Head of caudate nucleus (tissue), 42 donors: Measurements from ENCODE around the gene C1orf74.
A peak's percentile ranks its signal among the peaks of the same experiment; 100 is the strongest.

Source experiments
- DNase-seq, 42 donors: peaks; one replicate each; pipeline versions ENCODE4 v3.0.0 to v3.0.0-alpha.2; 2020 to 2021; ENCODE audit warnings: mixed read lengths in 7 of 42
- intact Hi-C: fragments of 100-400 bp; cut with DNase I; formaldehyde crosslinking; loops from one replicate; pipeline ENCODE4 v1.15.0; 2022

Gene C1orf74

DNA sequence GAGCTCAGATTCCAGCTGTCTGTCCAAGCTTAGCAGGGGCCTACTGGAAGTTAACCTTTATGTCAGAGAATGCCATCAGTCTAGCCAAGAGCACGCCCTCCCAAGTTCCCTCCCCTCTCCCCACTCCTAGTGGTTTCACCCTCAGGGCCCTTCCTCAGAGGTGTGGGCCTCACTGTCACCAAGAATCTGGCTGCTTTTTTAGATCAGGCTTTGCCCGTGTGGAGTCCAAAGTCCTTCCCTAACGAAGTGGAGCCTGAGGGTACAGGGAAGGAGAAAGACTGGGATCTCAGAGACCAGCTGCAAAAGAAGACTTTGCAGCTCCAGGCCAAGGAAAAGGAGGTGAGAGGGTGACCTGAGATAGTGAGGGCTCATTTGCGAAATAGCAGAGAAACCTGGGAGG lies 4.1 kb downstream of the C1orf74 start:
- DNase-seq: no peak

DNA sequence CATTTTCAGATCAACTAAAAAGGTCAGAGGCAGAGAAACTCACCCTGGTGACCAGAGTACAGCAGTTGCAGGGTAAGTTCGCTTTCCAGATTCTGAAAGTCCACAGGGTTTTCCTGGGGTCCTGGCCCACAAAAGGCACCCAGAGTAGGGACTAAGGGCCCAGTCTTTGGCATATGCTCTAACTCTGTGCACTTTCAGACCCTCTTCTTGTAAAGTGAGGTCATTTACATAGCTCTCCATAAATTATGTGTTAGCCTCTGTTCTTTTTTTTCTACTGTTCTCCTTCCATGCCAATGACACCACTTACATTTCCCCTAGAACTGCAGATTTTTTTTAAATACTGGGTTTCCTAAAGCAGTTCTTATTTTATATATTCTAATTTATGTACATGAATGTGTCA lies 6.3 kb downstream of the C1orf74 start:
- intact Hi-C loops: no loop called here
- DNase-seq: no peak

More for the DNA sequence above, 4.1 kb downstream of the C1orf74 start:
- intact Hi-C loops: no loop called here

DNA sequence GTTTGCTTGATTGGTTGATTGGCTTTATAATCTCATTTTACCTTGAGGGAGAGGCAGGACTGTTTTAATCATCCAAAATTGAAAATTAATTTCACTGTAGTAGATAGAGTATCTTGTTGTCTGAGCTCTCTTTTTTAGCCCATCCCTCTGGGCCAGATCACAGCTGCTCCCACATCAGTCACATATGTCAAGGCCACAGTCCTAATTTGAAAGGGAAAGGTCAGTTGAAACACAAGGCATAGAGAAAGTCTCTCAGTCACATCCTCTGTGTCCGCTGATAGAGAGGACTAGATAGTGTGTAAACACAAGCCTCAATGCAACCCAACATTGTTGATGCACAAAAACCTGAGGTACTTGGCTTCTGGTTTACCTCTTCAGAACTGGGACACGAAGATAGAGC lies 6.8 kb downstream of the C1orf74 start:
- DNase-seq: no peak

DNA sequence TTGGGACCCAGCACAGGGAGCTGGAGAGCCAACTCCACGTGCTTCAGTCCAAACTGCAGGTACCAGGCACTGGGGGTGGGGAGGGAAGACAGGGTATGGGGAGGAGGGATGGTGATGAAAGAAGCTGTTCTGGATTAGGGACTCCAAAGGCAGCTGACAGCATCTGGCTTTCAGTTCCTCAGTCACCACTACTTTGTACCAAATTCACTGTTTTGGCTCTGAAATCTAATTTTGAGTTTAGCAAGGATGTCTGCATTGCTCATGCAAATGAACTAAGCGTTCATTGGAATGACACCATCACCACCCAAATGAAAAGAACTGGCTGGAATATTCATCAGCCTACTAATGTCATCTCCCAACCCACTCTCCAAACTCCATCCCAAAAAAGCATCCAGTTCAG lies 8.7 kb downstream of the C1orf74 start:
- intact Hi-C loops: no loop called here

More for the DNA sequence above, 6.8 kb downstream of the C1orf74 start:
- intact Hi-C loops: no loop called here

DNA sequence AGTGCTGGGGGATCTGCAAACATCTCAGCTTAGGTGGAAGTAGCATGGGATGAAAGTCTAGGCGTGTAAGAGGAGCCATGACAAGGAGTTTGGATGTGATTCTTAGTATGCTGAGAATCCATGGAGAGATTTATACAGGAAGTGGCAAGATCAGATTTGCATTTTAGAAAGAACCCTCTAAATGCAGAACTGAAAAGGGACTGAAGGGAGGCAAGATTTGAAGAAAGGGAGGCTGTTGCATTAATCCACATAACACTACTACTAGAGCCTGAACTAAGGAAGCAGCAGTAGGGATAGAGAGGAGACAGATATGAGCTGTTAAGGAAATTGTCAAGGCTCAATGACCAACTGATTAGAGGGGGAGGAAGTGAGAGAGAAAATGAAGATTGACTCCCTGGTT lies 9.8 kb downstream of the C1orf74 start:
- intact Hi-C loops: no loop called here
- DNase-seq: no peak

More for the DNA sequence above, 8.7 kb downstream of the C1orf74 start:
- peak in 4 of 42 donors; percentile 7 to 34 (median 14) for DNase-seq

DNA sequence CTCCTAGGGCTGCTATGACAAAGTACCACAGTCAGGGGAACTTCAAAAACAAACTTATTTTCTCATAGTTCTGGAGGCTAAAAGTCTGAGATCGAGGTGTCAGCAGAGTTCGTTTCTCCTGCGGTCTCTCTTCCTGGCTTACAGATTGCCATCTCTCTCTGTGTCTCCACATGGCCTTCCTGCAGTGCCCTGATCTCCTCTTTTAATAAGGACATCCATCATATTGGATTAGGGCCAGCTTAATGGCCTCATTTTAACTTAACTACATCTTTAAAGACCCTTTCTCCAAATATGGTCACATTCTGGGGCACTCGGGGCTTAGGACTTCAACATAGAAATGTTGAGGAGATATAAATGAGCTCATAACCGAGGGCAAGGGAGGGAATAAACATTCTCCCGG lies 12.2 kb downstream of the C1orf74 start:
- DNase-seq: no peak
- intact Hi-C loops: no loop called here

DNA sequence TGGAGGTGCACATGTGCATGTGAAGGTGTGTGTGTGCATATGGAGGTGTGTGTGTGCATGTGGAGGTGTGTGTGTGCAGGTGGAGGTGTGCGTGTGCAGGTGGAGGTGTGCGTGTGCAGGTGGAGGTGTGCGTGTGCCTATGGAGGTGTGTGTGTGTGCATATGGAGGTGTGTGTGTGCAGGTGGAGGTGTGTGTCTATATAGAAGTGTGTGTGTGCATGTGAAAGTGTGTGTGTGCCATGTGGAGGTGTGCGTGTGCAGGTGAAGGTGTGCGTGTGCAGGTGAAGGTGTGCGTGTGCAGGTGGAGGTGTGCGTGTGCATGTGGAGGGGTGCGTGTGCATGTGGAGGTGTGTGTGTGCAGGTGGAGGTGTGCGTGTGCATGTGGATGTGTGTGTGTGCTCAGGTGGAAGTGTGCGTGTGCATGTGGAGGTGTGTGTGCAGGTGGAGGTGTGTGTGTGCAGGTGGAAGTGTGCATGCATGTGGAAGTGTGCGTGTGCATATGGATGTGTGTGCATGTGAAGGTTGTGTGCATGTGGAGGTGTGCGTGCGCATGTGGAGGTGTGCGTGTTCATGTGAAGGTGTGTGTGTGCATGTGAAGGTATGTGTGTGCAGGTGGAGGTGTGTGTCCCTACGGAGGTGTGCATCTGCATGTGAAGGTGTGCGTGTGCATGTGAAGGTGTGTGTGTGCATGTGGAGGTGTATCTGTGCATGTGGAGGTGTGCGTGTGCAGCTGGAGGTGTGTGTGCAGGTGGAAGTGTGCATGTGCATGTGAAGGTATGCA lies 13.5 kb downstream of the C1orf74 start:
- DNase-seq: no peak
- intact Hi-C loops: no loop called here

DNA sequence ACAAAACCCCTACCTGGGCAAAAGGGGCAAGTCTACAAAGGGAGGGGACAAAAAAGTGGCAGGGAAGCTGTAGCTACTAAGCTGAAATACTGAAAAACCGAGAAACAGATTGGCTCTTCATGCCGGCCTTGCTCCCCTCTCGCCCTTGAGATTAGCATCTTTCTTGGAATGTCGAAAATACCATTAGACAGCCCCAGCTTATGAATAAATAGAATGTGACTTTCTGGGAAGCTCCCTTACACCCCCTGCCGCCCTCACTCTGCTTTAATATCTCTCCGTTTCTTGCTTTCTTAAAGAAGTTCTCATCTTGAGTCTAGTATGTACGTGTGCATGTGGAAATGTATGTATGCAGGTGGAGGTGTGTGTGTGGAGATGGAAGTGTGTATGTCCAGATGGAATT lies 14.4 kb downstream of the C1orf74 start:
- peak in 5 of 42 donors; percentile 21 to 44 (median 30) for DNase-seq
- intact Hi-C loops: no loop called here

DNA sequence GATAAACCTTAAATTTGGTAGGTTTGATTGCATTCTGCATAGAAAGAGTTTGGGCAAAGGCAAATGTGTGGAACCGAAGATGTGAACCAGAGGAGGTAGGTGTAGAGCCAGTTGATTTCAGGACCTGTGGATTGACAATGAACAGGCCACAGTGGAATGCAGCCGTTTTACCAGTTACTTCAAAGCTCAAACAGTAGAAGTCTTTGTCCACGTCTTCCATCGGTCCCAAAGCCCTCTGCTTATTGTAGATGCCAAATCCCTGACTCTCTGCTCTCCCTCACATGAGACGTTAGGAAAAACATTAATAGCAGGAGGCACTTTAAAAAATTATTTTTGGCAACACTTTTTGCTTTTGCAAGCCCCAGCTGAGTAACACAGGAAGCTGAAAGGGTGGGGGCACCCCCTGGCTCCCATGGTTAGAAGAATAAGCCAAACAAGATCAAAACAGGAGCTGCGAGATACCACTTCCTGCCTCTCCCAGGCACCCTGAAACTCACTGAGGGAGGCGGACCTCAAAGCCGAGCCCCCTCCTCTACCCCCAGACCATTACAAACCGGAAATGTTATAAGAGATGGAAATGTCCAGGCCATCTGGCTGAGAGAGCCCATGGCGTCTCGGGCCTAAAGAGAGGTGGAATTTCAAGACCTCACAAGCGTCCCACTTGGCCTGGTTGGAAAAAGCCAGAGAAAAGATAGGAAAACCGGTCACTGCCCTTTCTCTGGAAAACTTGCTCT lies 15.0 kb downstream of the C1orf74 start:
- peak in 32 of 42 donors; percentile 18 to 67 (median 36) for DNase-seq
- intact Hi-C loops: no loop called here

DNA sequence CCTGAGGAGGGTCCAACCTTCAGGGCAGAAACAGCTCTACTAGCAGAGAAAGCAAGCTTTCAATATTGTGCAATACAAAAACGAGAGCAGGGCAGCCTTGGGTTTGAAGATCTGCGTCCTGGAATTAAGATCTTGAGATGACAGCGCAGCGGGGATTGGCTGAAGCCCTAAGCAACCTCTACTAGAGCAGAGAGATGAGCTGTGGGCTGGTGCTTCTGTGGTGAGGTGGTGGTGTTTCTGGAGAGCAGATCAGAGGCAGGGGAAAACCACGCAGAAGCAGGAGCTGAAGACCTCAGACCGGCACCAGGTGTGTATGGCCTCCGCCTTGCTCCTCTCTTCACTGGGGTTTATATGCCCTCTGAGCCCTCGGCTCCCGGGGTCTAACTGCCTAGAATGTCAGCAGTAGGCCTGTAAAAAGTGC lies 16.0 kb downstream of the C1orf74 start:
- intact Hi-C loops: no loop called here
- no peak for DNase-seq

DNA sequence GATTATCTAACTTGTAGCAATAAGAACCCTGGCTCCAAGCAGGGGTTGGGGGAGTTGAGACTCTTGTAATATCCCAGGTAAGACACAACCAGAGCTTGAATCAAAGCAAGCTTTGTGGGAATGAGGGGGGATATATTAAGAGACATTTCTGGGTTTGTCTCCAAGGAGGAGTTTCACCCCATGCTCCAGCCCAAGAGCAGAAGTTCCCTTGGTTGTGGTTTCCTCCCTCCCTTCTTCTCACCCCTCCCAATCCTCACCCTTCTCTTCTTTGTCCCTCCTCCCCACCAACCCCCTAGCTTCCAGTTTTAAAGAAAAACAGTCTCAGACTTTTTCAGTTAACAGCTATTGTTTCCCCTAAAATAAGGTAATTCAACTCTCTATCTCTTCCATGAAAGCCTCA lies 16.7 kb downstream of the C1orf74 start:
- intact Hi-C loops: no loop called here
- no peak for DNase-seq

DNA sequence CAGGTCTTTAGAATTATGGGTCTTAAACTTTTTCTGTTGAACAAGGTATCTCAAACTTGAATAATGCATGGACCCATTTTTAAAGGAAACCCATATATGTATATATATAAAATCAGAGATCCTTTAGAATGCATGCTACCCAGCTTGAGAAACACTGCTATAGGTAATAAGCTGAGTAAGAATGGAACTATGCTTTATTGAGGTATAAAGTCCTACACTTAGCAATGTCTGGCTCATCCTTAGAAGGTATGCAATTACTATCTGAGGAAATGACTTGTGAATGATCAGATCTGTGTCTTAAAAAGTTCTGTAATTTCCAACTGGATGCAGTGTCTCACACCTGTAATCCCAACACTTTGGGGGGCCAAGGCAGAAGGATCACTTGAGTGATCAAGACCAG lies 17.3 kb downstream of the C1orf74 start:
- no peak for DNase-seq
- intact Hi-C loops: no loop called here

DNA sequence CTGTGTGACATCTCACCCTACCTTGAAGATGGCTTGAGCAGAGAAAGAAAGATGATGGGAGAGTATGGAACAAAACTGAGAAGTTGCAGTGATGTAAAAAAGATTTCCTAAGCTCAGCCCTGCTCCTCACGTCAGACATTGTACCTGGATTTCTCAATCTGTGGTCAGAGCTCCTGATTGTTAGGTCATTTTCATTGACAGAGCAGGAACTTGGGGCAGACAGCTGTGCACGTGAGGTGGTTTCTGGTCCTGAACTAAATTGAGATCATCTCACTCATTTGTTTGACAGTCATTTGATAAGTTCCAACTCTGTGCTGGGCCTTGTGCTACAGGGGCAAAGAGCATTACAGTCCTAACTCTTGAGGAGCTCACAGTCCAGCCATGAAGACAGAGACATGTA lies 18.3 kb downstream of the C1orf74 start:
- intact Hi-C loops: no loop called here

DNA sequence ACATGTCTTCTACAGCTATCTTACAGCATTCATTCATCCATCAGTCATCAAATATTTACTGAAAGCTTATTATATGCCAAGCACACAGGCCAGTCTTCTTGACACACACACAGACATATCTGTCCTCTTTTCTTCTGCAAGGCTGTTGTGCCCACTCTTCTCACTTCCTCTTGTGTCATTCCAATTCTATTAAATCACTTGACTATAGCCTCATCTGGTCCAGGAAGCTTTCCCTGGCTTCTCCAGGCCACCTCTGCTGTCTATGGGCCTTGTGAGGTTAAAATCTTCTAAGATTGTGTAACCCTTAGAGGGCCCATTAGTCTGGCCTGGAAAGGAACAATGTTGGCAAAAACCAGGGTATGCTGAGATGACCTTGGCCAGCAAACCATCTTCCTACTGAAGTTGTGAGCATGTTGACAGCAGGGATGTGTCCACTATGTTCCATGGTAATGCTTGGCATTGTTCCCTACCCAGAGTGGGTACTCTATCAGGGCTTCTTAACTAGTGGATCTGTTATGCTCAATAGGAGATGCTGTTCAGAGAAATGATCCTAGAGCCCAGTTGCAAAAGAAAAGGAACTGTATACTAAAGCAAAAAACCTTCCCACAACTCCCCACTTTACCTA lies 23.2 kb downstream of the C1orf74 start:
- intact Hi-C loops: no loop called here

More for the DNA sequence above, 18.3 kb downstream of the C1orf74 start:
- no peak for DNase-seq

DNA sequence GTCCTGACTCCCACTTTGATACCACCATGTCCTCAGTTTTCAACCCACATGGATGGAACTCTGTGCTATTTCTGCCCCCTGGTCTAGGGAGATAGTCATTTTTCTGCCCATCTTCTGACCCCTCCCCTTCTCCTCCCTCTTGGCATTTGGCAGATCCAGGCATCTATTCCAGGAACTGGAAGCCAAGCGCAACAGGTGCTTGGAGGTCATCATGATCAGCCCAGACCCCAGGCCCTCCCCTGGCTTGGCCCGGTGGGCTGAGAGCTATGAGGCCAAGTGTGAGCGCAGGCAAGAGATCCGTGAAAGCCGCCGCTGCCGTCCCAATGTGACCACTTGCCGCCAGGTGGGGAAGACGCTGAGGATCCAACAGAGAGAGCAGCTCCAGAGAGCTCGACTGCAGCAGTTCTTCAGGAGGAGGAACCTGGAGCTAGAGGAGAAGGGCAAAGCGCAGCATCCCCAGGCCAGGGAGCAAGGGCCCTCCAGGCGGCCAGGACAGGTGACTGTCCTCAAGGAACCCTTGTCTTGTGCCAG lies 24.5 kb downstream of the C1orf74 start:
- intact Hi-C loops: no loop called here
- DNase-seq: no peak

More for the DNA sequence above, 23.2 kb downstream of the C1orf74 start:
- no peak for DNase-seq

DNA sequence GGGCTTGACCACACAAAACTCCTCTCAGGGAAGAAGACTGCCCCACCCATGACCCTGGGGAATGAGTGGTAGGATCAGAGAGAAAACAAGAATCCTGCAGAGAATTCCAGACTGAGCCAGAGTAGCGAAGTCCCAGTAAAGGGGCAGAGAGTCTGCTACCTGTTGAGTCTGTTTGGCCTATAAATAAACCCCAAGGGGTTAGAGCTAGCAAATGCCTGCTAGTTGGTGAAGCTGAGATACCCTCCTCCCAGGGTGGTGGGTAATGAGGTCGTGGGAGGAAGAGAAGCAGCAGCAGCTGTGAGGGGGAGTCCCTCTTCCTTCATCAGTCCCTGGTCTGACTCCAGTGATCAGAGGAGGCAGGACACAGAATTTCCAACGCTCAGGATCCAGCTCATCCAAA lies 26.0 kb downstream of the C1orf74 start:
- intact Hi-C loops: no loop called here
- DNase-seq: no peak

DNA sequence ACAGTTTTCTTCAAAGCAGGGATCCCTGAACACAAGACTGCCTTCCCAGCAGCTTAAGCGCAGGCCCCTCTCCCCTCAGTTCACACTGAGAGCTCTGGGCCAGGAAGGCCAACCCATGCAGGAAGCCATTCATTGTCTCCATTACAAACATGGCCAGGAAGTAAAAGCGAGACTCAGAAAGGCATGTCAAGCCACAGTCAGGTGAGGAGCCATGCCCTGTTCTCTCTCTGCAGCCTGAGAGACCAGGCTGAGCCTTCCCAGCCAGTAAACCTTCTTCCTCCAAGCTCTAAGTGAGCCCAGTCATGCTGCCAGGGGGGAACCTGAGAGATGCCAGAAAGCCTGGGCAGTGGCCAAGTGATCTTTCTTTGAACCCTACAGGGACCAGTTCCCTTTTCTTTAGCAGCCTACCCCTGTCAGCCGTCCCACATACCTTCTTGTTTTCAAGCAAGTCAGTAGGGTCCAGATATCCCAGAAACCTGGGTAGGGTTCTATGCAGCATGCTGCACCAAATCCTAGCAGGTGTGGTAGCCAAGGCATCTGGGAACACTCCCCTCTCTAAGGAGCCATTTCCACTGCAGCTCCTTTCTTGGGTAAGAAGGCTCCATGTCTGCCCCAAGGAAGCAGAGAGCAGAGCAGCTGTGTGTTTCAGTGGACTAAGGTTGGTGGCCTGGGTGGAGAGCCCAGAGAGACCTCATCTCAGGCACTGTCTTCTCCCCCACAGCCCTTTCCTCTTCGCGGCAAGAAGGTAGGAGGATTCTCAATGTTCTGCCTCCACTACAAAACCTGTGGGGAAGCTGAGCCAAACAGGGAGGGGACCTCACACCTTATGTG lies 27.5 kb downstream of the C1orf74 start:
- intact Hi-C loops: no loop called here
- DNase-seq: peak in 27 of 42 donors; percentile 20 to 61 (median 32)

DNA sequence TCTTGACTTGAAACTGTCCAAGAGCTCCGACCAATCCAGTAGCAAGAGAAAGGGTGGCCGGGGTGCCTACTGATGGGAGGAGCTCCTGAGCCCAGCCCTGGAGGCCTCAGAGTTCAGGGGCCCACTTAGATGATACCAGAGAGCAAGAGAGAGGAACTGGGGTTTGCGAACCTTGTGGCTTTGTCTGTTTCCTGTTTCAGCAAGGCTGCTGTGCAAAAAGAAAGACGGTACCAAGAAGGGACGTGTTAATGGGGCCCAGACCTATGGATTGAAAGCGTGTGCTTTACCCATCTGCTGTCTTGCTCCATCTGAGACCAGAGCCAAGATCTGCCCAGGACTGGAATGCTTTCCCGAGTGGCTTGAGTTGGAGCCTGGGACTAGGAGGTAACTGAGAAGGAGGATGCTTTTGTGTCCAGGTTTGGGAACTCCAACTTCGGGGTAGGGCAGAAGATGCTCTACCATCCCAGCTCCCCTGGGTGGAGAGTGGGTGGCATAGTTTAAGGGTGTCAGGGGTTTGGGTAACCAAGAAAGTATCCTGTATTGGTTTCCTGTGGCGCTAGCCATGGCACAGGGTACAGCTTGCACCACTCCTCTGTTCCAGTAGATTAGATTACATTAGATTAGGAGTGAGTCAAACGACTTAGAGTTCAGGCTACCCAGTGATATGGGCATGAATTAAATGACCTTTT lies 28.3 kb downstream of the C1orf74 start, which contains the start of gene TRAF3IP3:
Gene TRAF3IP3 (plus strand): TSS at position 128 of the 689 bp plus-strand sequence. CDS start 3,987 bp downstream, outside the sequence.
- intact Hi-C loops: no loop called here
- peak in 25 of 42 donors; percentile 17 to 66 (median 35) for DNase-seq
